ENCODE measurements around the gene PPM1J. TPM values are rescaled to one million over a fixed set of nuclear protein-coding genes. Genes with fewer than 3 reads are reported as not detected.

The PPM1J gene
- total and polyA plus RNA-seq, 2 of the 13 experiments (the other 11 are each of a cell fraction or from before 2014, with no cell fraction given): 0.07 to 0.22 TPM

DNA sequence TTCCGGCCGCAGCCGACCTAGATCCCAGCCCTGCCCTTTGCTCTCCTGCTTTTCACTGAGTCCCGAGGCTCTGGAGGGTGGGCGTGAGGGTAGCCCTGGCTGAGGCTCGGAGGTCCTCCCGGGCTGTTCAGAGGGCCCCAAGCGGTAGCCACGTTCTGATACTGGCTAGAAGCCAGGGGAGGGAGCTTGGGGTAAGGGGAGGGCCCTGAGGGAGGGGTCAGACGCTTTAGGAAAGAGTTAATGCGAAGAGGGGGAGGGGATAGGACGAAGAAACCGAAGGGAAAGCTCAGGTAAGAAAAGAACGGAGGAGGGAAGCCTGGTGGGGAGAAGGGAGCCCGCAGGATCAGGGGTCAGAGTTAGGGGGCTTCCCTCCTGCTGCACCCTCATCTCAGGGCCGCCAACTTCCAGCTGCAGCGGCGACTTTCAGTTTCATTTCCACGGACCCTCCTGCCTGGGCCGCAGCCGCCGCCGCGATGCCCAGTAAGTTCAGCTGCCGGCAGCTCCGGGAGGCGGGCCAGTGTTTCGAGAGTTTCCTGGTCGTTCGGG, 40.6 kb downstream of the PPM1J start, which contains the start of gene MOV10 (continued):
- 0 out of 2 replicates have a peak, but pooled peaks have one; percentile 41 for TF ChIP-seq BRD4 (CRISPR knock-in tag; IDR thresholded peaks at IDR 0.05)
- TF ChIP-seq, protein P1, sequence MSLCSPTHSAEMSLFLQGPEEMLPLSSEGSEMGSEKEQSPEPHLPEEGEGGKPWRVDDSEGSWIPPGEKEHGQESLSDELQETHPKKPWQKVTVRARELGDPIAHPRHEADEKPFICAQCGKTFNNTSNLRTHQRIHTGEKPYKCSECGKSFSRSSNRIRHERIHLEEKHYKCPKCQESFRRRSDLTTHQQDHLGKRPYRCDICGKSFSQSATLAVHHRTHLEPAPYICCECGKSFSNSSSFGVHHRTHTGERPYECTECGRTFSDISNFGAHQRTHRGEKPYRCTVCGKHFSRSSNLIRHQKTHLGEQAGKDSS (CRISPR knock-in tag; IDR thresholded peaks at IDR 0.05; ENCODE audit: borderline replicate concordance, low read depth): peak; percentile 37; the same call in 1 of the 2 replicates
- TF ChIP-seq TBX2 (CRISPR knock-in tag; IDR thresholded peaks at IDR 0.05; ENCODE audit: borderline replicate concordance): peak; percentile 47; the same call in 1 of the 2 replicates
- TF ChIP-seq ZNF264 (CRISPR knock-in tag; IDR thresholded peaks at IDR 0.05): 0 out of 2 replicates have a peak, but pooled peaks have one; percentile 20
- TF ChIP-seq PHF5A (CRISPR knock-in tag; IDR thresholded peaks at IDR 0.05; ENCODE audit: low read depth, unreplicated experiment): peak; percentile 28
- peak; percentile 20 for TF ChIP-seq PRPF4 (IDR thresholded peaks at IDR 0.05; ENCODE audit: low read depth, low read length, poor library complexity, severe bottlenecking)
- peak in 1 of 2 experiments; percentile 32; a peak in 1 of 4 replicates for TF ChIP-seq NR2F1 (CRISPR knock-in tag; IDR thresholded peaks at IDR 0.05)
- TF ChIP-seq JUN (CRISPR knock-in tag; IDR thresholded peaks at IDR 0.05): no peak
- TF ChIP-seq CTCF (CRISPR knock-in tag; IDR thresholded peaks at IDR 0.05): peak; percentile 35
- TF ChIP-seq PAX8 (CRISPR knock-in tag; IDR thresholded peaks at IDR 0.05; ENCODE audit: borderline replicate concordance): 0 out of 2 replicates have a peak, but pooled peaks have one; percentile 61
- peak; percentile 68 for TF ChIP-seq SAP130 (CRISPR knock-in tag; IDR thresholded peaks at IDR 0.05; ENCODE audit: low read depth)
- no peak for TF ChIP-seq GLI4 (CRISPR knock-in tag; IDR thresholded peaks at IDR 0.05; ENCODE audit: borderline replicate concordance)
- peak; percentile 21; the same call in 1 of the 2 replicates for TF ChIP-seq KDM1A (CRISPR knock-in tag; IDR thresholded peaks at IDR 0.05)
- peak; percentile 98 for TF ChIP-seq UBTF (CRISPR knock-in tag; IDR thresholded peaks at IDR 0.05)
- 0 out of 2 replicates have a peak, but pooled peaks have one; percentile 21 for TF ChIP-seq RFXANK (CRISPR knock-in tag; IDR thresholded peaks at IDR 0.05)
- TF ChIP-seq ZNF350 (CRISPR knock-in tag; IDR thresholded peaks at IDR 0.05; ENCODE audit: borderline replicate concordance, low read depth): peak; percentile 30; the same call in 1 of the 2 replicates
- peak; percentile 73; the same call in 1 of the 2 replicates for TF ChIP-seq ZNF687 (CRISPR knock-in tag; IDR thresholded peaks at IDR 0.05)
- TF ChIP-seq ZNF280B (CRISPR knock-in tag; IDR thresholded peaks at IDR 0.05; ENCODE audit: borderline replicate concordance): peak; percentile 32; the same call in 1 of the 2 replicates

Data from HepG2 (cell line).